CD4-positive, alpha-beta memory T cell (primary cell): ENCODE measurements around the gene FSIP1. TPM values are rescaled to one million over a fixed set of nuclear protein-coding genes. Genes with fewer than 3 reads are reported as not detected.

Experiments used
- CTCF ChIA-PET: fragments of 350-600 bp; sonication (Branson Sonifier 250); formaldehyde crosslinking; loops from one replicate; lab custom pipeline; 2021; ENCODE audit warnings: inconsistent platforms; ENCODE audit not compliant: partially characterized antibody; lab: Charles Lee
- POLR2A ChIA-PET: fragments of 350-600 bp; sonication (Branson Sonifier 250); formaldehyde crosslinking; loops from one replicate; lab custom pipeline; 2021; ENCODE audit not compliant: partially characterized antibody; lab: Charles Lee
- DNase-seq, 5 donors: peaks; one replicate each; pipeline versions ENCODE4 v3.0.0 to v3.0.0-alpha.2; 2020 to 2022; ENCODE audit warnings: mixed read lengths in 1 of 5
- H3K27ac ChIP-seq: one replicate; pipeline ENCODE4 v1.7.0; 2013; ENCODE audit warnings: low read depth, low read length
- H3K27me3 ChIP-seq: 2 replicates; pipeline ENCODE4 v1.7.0; 2013; ENCODE audit warnings: mild to moderate bottlenecking, low read length, moderate library complexity; ENCODE audit not compliant: insufficient read depth
- H3K36me3 ChIP-seq: 2 replicates; pipeline ENCODE4 v1.7.0; 2013; ENCODE audit warnings: mild to moderate bottlenecking, low read length, moderate library complexity; ENCODE audit not compliant: insufficient read depth
- H3K4me1 ChIP-seq: 2 replicates; pipeline ENCODE4 v1.7.0; 2013; ENCODE audit warnings: mild to moderate bottlenecking, low read length, moderate library complexity; ENCODE audit not compliant: insufficient read depth
- H3K4me3 ChIP-seq, 2 donors: one replicate each; pipeline ENCODE4 v1.7.0; 2013; ENCODE audit warnings: low read length in 2 of 2, mild to moderate bottlenecking in 1 of 2
- H3K9me3 ChIP-seq, 2 donors: one replicate each; pipeline ENCODE4 v1.7.0; 2013; ENCODE audit warnings: low read length in 2 of 2, control low read depth in 1 of 2; ENCODE audit not compliant: control insufficient read depth in 1 of 2
- H3K27ac Mint-ChIP-seq, 7 donors: one replicate each; pipeline ENCODE4 v1.8.0; 2020 to 2021; ENCODE audit warnings: mixed read lengths in 7 of 7, mild to moderate bottlenecking in 6 of 7, inconsistent platforms in 3 of 7, moderate library complexity in 3 of 7
- H3K27me3 Mint-ChIP-seq, 2 donors: one replicate each; pipeline ENCODE4 v1.8.0; 2020 to 2021; ENCODE audit warnings: mixed read lengths in 2 of 2
- H3K36me3 Mint-ChIP-seq, 2 donors: one replicate each; pipeline ENCODE4 v1.8.0; 2020 to 2021; ENCODE audit warnings: mixed read lengths in 2 of 2, inconsistent platforms in 1 of 2, mild to moderate bottlenecking in 1 of 2
- H3K4me1 Mint-ChIP-seq, 4 donors: one replicate each; pipeline ENCODE4 v1.8.0; 2020 to 2021; ENCODE audit warnings: mixed read lengths in 4 of 4, mild to moderate bottlenecking in 1 of 4
- H3K4me3 Mint-ChIP-seq, 8 donors: one replicate each; pipeline ENCODE4 v1.8.0; 2020 to 2021; ENCODE audit warnings: mixed read lengths in 8 of 8, mild to moderate bottlenecking in 7 of 8, moderate library complexity in 6 of 8, inconsistent platforms in 3 of 8
- H3K9me3 Mint-ChIP-seq, 8 donors: one replicate each; pipeline ENCODE4 v1.8.0; 2020 to 2021; ENCODE audit warnings: mixed read lengths in 8 of 8, mild to moderate bottlenecking in 5 of 8, inconsistent platforms in 3 of 8, moderate library complexity in 1 of 8
- intact Hi-C: fragments of 100-400 bp; cut with micrococcal nuclease; formaldehyde crosslinking; loops from one replicate; pipeline ENCODE4 v1.15.1; 2023
- polyA plus RNA-seq, 2 donors: library from polyadenylated mRNA; unstranded; fragments of 300-500 nt; fragmentation: Illumina TruSeq; gene quantifications; one replicate each; pipeline ENCODE4 v1.2.3, GENCODE V29; 2021
- total RNA-seq, 2 experiments: library from RNA; stranded (reverse); gene quantifications; one replicate each; pipeline ENCODE4 v1.2.3, GENCODE V29; 2021

FSIP1 gene
- total and polyA plus RNA-seq, 4 experiments from 2014 or later, result 0.47 to 1.6 (median 1.1) TPM

GRCh38 chr15:39658740-39659139 is 123.9 kb downstream of the FSIP1 start:
- intact Hi-C loops, result no loop called here
- Mint-ChIP-seq H3K4me3 (no peak overlapping the region), H3K27ac (no peak overlapping the region), H3K9me3 (no peaks in the 10 kb centered on the region), H3K36me3 (no peaks in the 10 kb centered on the region), H3K27me3 (no peaks in the 10 kb centered on the region), H3K4me1 (no peaks in the 10 kb centered on the region)
- H3K36me3 ChIP-seq, result no peaks in the 10 kb centered on the region
- CTCF ChIA-PET, result interaction anchor here (1.3 kb wide), 1 partner anchor 28 kb away, joined by 3 read pairs; no protein-coding TSS in a partner anchor
- no peaks in the 10 kb centered on the region for H3K9me3 ChIP-seq
- H3K27ac ChIP-seq, result no peak overlapping the region
- no peaks in the 10 kb centered on the region for H3K27me3 ChIP-seq
- POLR2A ChIA-PET, result interaction anchor here (1.2 kb wide), 1 partner anchor 37 kb away, joined by 3 read pairs; no protein-coding TSS in a partner anchor
- DNase-seq, result no peak
- H3K4me3 ChIP-seq, result no peak overlapping the region
- H3K4me1 ChIP-seq, result no peaks in the 10 kb centered on the region

GRCh38 chr15:39657668-39658067 is 125.0 kb downstream of the FSIP1 start:
- no peaks in the 10 kb centered on the region for H3K27me3 Mint-ChIP-seq
- DNase-seq, result no peak
- H3K27ac ChIP-seq, result no peak overlapping the region
- H3K27me3 ChIP-seq, result no peaks in the 10 kb centered on the region
- intact Hi-C loops, result no loop called here
- no peaks in the 10 kb centered on the region for H3K4me1 ChIP-seq
- no peaks in the 10 kb centered on the region for H3K36me3 ChIP-seq
- H3K4me3 ChIP-seq, result no peak overlapping the region
- no peaks in the 10 kb centered on the region for H3K9me3 Mint-ChIP-seq
- no peak overlapping the region for H3K27ac Mint-ChIP-seq
- POLR2A ChIA-PET, result interaction anchor here (1.2 kb wide), 1 partner anchor 36 kb away, joined by 3 read pairs; no protein-coding TSS in a partner anchor
- no peak overlapping the region for H3K4me3 Mint-ChIP-seq
- no peaks in the 10 kb centered on the region for H3K9me3 ChIP-seq
- no peaks in the 10 kb centered on the region for H3K36me3 Mint-ChIP-seq
- CTCF ChIA-PET, result interaction anchor here (1.3 kb wide), 1 partner anchor 29 kb away, joined by 3 read pairs; no protein-coding TSS in a partner anchor
- no peaks in the 10 kb centered on the region for H3K4me1 Mint-ChIP-seq

- CTCF ChIA-PET, result no interaction called here
- Histone ChIP-seq H3K36me3 (no peaks in the 10 kb centered on the region), H3K9me3 (no peaks in the 10 kb centered on the region), H3K4me3 (no peak overlapping the region), H3K27me3 (no peaks in the 10 kb centered on the region), H3K4me1 (no peaks in the 10 kb centered on the region), H3K27ac (no peak overlapping the region)
- no peak for DNase-seq
- no peaks in the 10 kb centered on the region for H3K4me1 Mint-ChIP-seq
- H3K4me3 Mint-ChIP-seq, result no peak overlapping the region
- intact Hi-C loops, result no loop called here
- no peak overlapping the region for H3K27ac Mint-ChIP-seq
- POLR2A ChIA-PET, result no interaction called here
- no peaks in the 10 kb centered on the region for H3K36me3 Mint-ChIP-seq
- no peaks in the 10 kb centered on the region for H3K27me3 Mint-ChIP-seq
- H3K9me3 Mint-ChIP-seq, result no peaks in the 10 kb centered on the region
These were observed 125.5 kb downstream of the FSIP1 start for GRCh38 chr15:39657181-39657580.

GRCh38 chr15:39654304-39654703 is 128.3 kb downstream of the FSIP1 start:
- H3K27ac Mint-ChIP-seq, result peak overlapping the region in 1 of 7 donors; percentile 70
- intact Hi-C loops, result no loop called here

GRCh38 chr15:39651881-39652280 is 130.8 kb downstream of the FSIP1 start:
- H3K4me3 Mint-ChIP-seq, result no peak overlapping the region
- H3K4me3 ChIP-seq, result no peak overlapping the region
- H3K36me3 Mint-ChIP-seq, result no peaks in the 10 kb centered on the region
- no peak for DNase-seq
- intact Hi-C loops, result no loop called here
- no peaks in the 10 kb centered on the region for H3K27me3 ChIP-seq
- ChIA-PET CTCF (no interaction called here), POLR2A (no interaction called here)
- peaks cover 0 to 3% (median under 1%) of the 10 kb centered on the region in 4 donors for H3K4me1 Mint-ChIP-seq
- H3K27ac Mint-ChIP-seq, result no peak overlapping the region
- H3K4me1 ChIP-seq, result no peaks in the 10 kb centered on the region
- no peaks in the 10 kb centered on the region for H3K9me3 Mint-ChIP-seq
- H3K9me3 ChIP-seq, result no peaks in the 10 kb centered on the region
- H3K27me3 Mint-ChIP-seq, result no peaks in the 10 kb centered on the region
- H3K36me3 ChIP-seq, result no peaks in the 10 kb centered on the region
- H3K27ac ChIP-seq, result no peak overlapping the region

More at GRCh38 chr15:39654304-39654703, 128.3 kb downstream of the FSIP1 start:
- ChIA-PET CTCF (interaction anchor here (1.0 to 2.6 kb wide), 4 partner anchors 15 to 72 kb away, joined by 3 to 7 read pairs (median 3); no protein-coding TSS in a partner anchor), POLR2A (no interaction called here)
- H3K4me3 Mint-ChIP-seq, result no peak overlapping the region
- Histone ChIP-seq H3K4me1 (no peaks in the 10 kb centered on the region), H3K4me3 (no peak overlapping the region), H3K9me3 (no peaks in the 10 kb centered on the region), H3K36me3 (no peaks in the 10 kb centered on the region), H3K27me3 (no peaks in the 10 kb centered on the region), H3K27ac (no peak overlapping the region)
- no peaks in the 10 kb centered on the region for H3K36me3 Mint-ChIP-seq
- H3K4me1 Mint-ChIP-seq, result no peaks in the 10 kb centered on the region
- H3K9me3 Mint-ChIP-seq, result no peaks in the 10 kb centered on the region
- DNase-seq, result no peak
- no peaks in the 10 kb centered on the region for H3K27me3 Mint-ChIP-seq

DNA sequence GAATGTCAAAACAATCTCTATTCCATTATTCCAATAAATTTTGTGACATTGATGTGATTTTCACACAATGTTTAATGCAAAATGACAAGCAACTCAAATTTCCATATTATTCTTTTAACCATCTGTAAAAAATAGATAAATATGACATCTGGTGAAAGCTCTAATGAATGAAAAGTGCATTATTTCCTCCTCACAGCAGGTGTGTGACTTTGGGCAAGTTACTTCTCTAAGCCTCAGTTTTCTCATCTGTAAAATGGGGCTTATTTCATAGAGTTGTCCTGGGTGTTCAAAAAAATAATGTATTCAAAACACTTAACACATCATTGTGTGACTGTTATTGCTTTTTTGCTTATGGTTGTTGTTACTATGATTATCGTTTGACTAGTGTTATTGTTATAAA is 131.3 kb downstream of the FSIP1 start:
- POLR2A ChIA-PET, result interaction anchor here (0.7 kb wide), 1 partner anchor 25 kb away, joined by 3 read pairs; no protein-coding TSS in a partner anchor
- DNase-seq, result no peak

DNA sequence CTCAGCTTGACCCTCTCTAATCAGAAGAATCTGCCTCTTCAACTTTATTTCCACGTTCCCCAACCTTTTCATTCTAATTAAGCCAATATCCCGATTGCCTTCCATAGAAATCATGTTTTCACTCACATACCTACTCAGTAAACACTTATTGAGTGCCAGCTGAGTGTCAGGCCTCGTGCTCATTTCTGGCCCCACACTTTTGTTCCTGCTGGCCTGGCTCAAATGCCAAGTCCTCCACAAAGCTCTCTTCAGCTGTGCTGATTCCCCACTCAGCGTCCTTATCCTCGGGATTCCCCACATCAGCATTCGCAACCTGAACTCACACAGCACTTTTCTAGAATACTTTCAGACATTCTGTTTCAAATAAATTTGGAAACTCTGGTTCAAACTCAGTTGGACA is 132.9 kb downstream of the FSIP1 start:
- Mint-ChIP-seq H3K27me3 (no peaks in the 10 kb centered on the region), H3K9me3 (no peaks in the 10 kb centered on the region), H3K4me1 (peaks cover 0 to 4% (median under 1%) of the 10 kb centered on the region in 4 donors), H3K27ac (peak overlapping the region in 1 of 7 donors; percentile 19), H3K4me3 (no peak overlapping the region), H3K36me3 (no peaks in the 10 kb centered on the region)
- H3K9me3 ChIP-seq, result no peaks in the 10 kb centered on the region
- ChIA-PET POLR2A (no interaction called here), CTCF (no interaction called here)
- H3K27me3 ChIP-seq, result no peaks in the 10 kb centered on the region
- H3K27ac ChIP-seq, result no peak overlapping the region
- H3K4me3 ChIP-seq, result no peak overlapping the region
- no peaks in the 10 kb centered on the region for H3K4me1 ChIP-seq
- no peak for DNase-seq
- intact Hi-C loops, result no loop called here
- H3K36me3 ChIP-seq, result no peaks in the 10 kb centered on the region

More for the DNA sequence above, 131.3 kb downstream of the FSIP1 start:
- Histone ChIP-seq H3K9me3 (no peaks in the 10 kb centered on the region), H3K36me3 (no peaks in the 10 kb centered on the region), H3K27ac (no peak overlapping the region), H3K4me1 (no peaks in the 10 kb centered on the region), H3K27me3 (no peaks in the 10 kb centered on the region), H3K4me3 (no peak overlapping the region)
- Mint-ChIP-seq H3K9me3 (no peaks in the 10 kb centered on the region), H3K4me3 (no peak overlapping the region), H3K27ac (no peak overlapping the region), H3K36me3 (no peaks in the 10 kb centered on the region), H3K27me3 (no peaks in the 10 kb centered on the region), H3K4me1 (peaks cover 0 to 4% (median under 1%) of the 10 kb centered on the region in 4 donors)
- intact Hi-C loops, result no loop called here
- CTCF ChIA-PET, result interaction anchor here (0.6 to 1.0 kb wide), 2 partner anchors 26 to 211 kb away, joined by 3 read pairs; no protein-coding TSS in a partner anchor
